ENCODE data around the gene CASKIN1. TPM values are rescaled to one million over a fixed set of nuclear protein-coding genes. Genes with fewer than 3 reads are reported as not detected.
"Not testable (repeated sequence)": the region's sequence is repeated elsewhere in the genome, so short reads cannot be mapped to it uniquely, and the experiment has no call there.

CASKIN1 gene
- total RNA-seq = under 1 TPM in 1 of 2 donors, not detected in 1; 0.15 TPM
- polyA plus RNA-seq = under 1 TPM; 0.13 to 0.28 TPM
- long read RNA-seq, donor 1, partial matches to known transcripts = 0 of 1 reads
- long read RNA-seq, donor 1, other reads (novel, unspliced or antisense) = 1 of 1 reads
- long read RNA-seq, donor 2 = 0 reads

DNA sequence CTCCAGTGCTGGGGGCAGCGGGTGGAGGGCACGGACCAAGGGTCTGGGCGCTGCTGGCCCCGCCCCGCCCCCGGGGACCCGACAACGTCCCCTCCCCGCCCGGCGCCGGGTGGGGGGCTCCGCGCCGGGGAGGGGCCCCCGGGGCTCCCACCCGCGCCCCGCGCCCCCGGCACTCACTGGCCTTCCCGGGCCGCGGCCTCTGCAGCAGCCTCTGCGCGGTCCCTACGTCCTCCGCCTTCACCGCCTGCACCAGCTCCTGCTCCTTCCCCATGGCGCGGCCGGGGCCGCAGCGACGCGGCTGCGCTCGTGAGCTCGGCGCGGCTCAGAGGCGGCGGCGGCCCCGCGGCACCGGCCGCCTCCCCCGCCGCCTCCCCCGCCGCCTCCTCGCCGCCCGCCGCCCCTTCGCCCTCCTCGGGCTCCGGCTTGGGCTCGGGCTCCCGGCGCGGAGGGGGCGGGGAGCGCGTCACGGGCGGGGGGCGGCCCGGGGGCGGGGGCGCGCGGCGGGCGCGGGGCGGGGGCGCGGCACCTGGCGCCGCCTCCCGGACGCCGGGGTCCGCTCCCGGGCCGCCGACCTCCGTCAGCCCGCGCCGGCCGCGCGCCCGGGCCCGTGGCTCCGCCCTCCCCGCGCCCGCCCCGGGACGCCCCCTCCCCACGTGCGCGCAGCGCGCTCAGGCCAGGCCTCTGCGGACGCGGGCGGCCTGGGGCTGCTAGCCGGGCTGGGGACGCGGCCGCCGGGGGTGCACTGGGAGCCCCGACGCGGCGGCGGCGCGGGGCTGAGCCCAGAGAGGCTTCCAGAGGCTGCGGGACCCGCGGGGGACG is at the start of gene CASKIN1:
Gene CASKIN1, minus strand, starts transcription at position 444 of the 819 bp plus-strand sequence. Its CDS starts 173 bp downstream, at position 271.
- Histone ChIP-seq H3K9me3 (ENCODE audit: control insufficient read depth, low read length) (no peaks in the 10 kb centered on the region), H3K4me3 (ENCODE audit: low read length in 2 of 2) (peak within 1 kb of the TSS; percentile 24 to 44), H3K27ac (ENCODE audit: low read depth in 1 of 2, low read length in 2 of 2) (no peak within 1 kb of the TSS), H3K27me3 (ENCODE audit: control insufficient read depth in 1 of 2, insufficient read depth in 2 of 2, low read length in 1 of 2) (no peaks in the 10 kb centered on the region), H3K4me1 (ENCODE audit: control insufficient read depth in 1 of 2, insufficient read depth in 2 of 2, low read length in 2 of 2) (no peaks in the 10 kb centered on the region), H3K36me3 (ENCODE audit: control insufficient read depth in 1 of 2, insufficient read depth in 2 of 2, low read length in 1 of 2) (no peaks in the 10 kb centered on the region)
- ATAC-seq (ENCODE audit: low FRiP score) (no peak), DNase-seq (no peak)
- intact Hi-C loops (cut with DNase I) = no loop called here
- 0 to 1% methylated on average over 4 to 129 of the region's 129 CpGs for WGBS, 2 donors

DNA sequence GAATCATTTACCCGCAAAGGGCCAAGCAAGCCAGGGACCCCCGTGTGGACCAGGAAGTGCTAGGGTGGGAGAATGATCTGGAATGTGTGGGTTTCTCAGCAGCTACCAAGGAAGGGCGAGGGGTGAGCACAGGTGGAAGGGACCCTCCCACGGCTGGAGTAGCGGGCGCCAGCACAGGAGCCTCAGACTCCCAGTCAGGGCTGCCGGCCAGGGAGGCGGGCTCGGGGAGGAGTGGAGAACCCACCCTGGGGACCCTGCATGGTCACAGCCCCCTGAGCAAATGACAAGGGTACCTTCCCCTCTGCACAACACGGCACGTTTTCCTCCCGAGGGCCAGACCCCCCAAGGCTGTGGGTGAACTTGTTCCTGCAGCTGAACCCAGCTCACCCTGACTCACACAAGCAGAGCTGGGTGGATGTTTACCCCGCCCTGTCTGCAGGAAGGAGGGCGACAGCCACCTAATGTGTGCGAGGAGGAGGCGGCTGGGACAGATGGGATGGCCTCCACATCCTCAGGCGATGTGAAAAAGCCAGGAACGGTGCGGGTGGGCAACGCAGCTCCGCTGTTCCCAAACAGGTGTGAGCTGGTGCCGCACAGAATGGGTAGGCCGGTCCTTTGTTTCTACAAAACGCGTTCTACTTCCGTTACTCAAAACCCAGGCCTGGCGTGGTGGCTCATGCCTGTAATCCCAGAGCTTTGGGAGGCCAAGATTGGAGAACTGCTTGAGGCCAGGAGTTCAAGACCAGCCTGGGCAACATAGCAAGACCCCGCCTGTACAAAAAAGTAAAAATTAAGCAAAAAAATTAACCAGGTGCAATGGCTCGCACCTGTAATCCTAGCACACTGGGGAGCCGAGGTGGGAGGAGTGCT is 48.8 kb upstream of the CASKIN1 start:
- no peaks in the 10 kb centered on the region for H3K9me3 ChIP-seq (ENCODE audit: control insufficient read depth, low read length)
- H3K4me3 ChIP-seq (ENCODE audit: low read length in 2 of 2) = no peak overlapping the region
- no peaks in the 10 kb centered on the region for H3K4me1 ChIP-seq (ENCODE audit: control insufficient read depth in 1 of 2, insufficient read depth in 2 of 2, low read length in 2 of 2)
- H3K36me3 ChIP-seq (ENCODE audit: control insufficient read depth in 1 of 2, insufficient read depth in 2 of 2, low read length in 1 of 2) = peaks cover 0 to 3% of the 10 kb centered on the region in 2 donors
- 94% methylated on average over 30 of the region's 30 CpGs for WGBS, 2 donors
- intact Hi-C loops (cut with DNase I) = no loop called here
- H3K27ac ChIP-seq (ENCODE audit: low read depth in 1 of 2, low read length in 2 of 2) = no peak overlapping the region
- DNase-seq (no peak), ATAC-seq (ENCODE audit: low FRiP score) (no peak)
- H3K27me3 ChIP-seq (ENCODE audit: control insufficient read depth in 1 of 2, insufficient read depth in 2 of 2, low read length in 1 of 2) = no peaks in the 10 kb centered on the region

- Histone ChIP-seq H3K4me3 (ENCODE audit: low read length in 2 of 2) (no peak overlapping the region), H3K9me3 (ENCODE audit: control insufficient read depth, low read length) (no peaks in the 10 kb centered on the region), H3K27me3 (ENCODE audit: control insufficient read depth in 1 of 2, insufficient read depth in 2 of 2, low read length in 1 of 2) (no peaks in the 10 kb centered on the region), H3K36me3 (ENCODE audit: control insufficient read depth in 1 of 2, insufficient read depth in 2 of 2, low read length in 1 of 2) (peaks cover 0 to 3% of the 10 kb centered on the region in 2 donors), H3K27ac (ENCODE audit: low read depth in 1 of 2, low read length in 2 of 2) (no peak overlapping the region), H3K4me1 (ENCODE audit: control insufficient read depth in 1 of 2, insufficient read depth in 2 of 2, low read length in 2 of 2) (no peaks in the 10 kb centered on the region)
- no peak for ATAC-seq (ENCODE audit: low FRiP score)
- 70 to 79% methylated on average over 17 of the region's 17 CpGs for WGBS, 2 donors
- intact Hi-C loops (cut with DNase I) = no loop called here
- DNase-seq = no peak
Observed at GRCh38 chr16:2244301-2244700, 47.9 kb upstream of the CASKIN1 start.

GRCh38 chr16:2243781-2244180 is 47.4 kb upstream of the CASKIN1 start:
- intact Hi-C loops (cut with DNase I) = no loop called here
- 95 to 96% methylated on average over 11 of the region's 11 CpGs for WGBS, 2 donors
- Histone ChIP-seq H3K4me3 (ENCODE audit: low read length in 2 of 2) (no peak overlapping the region), H3K9me3 (ENCODE audit: control insufficient read depth, low read length) (no peaks in the 10 kb centered on the region), H3K27ac (ENCODE audit: low read depth in 1 of 2, low read length in 2 of 2) (no peak overlapping the region), H3K27me3 (ENCODE audit: control insufficient read depth in 1 of 2, insufficient read depth in 2 of 2, low read length in 1 of 2) (no peaks in the 10 kb centered on the region), H3K4me1 (ENCODE audit: control insufficient read depth in 1 of 2, insufficient read depth in 2 of 2, low read length in 2 of 2) (no peaks in the 10 kb centered on the region), H3K36me3 (ENCODE audit: control insufficient read depth in 1 of 2, insufficient read depth in 2 of 2, low read length in 1 of 2) (peaks cover 0 to 3% of the 10 kb centered on the region in 2 donors)
- no peak for ATAC-seq (ENCODE audit: low FRiP score)
- no peak for DNase-seq

- no peak overlapping the region for H3K27ac ChIP-seq (ENCODE audit: low read depth in 1 of 2, low read length in 2 of 2)
- no peak for DNase-seq
- H3K9me3 ChIP-seq (ENCODE audit: control insufficient read depth, low read length) = no peaks in the 10 kb centered on the region
- intact Hi-C loops (cut with DNase I) = no loop called here
- H3K4me1 ChIP-seq (ENCODE audit: control insufficient read depth in 1 of 2, insufficient read depth in 2 of 2, low read length in 2 of 2) = no peaks in the 10 kb centered on the region
- peaks cover 0 to 3% of the 10 kb centered on the region in 2 donors for H3K36me3 ChIP-seq (ENCODE audit: control insufficient read depth in 1 of 2, insufficient read depth in 2 of 2, low read length in 1 of 2)
- 94 to 98% methylated on average over 19 of the region's 19 CpGs for WGBS, 2 donors
- no peak overlapping the region for H3K4me3 ChIP-seq (ENCODE audit: low read length in 2 of 2)
- no peaks in the 10 kb centered on the region for H3K27me3 ChIP-seq (ENCODE audit: control insufficient read depth in 1 of 2, insufficient read depth in 2 of 2, low read length in 1 of 2)
- ATAC-seq (ENCODE audit: low FRiP score) = no peak
Observed at GRCh38 chr16:2243031-2243528, 46.7 kb upstream of the CASKIN1 start.

- Histone ChIP-seq H3K4me1 (ENCODE audit: control insufficient read depth in 1 of 2, insufficient read depth in 2 of 2, low read length in 2 of 2) (no peaks in the 10 kb centered on the region), H3K27me3 (ENCODE audit: control insufficient read depth in 1 of 2, insufficient read depth in 2 of 2, low read length in 1 of 2) (no peaks in the 10 kb centered on the region), H3K9me3 (ENCODE audit: control insufficient read depth, low read length) (no peaks in the 10 kb centered on the region), H3K27ac (ENCODE audit: low read depth in 1 of 2, low read length in 2 of 2) (no peak overlapping the region), H3K36me3 (ENCODE audit: control insufficient read depth in 1 of 2, insufficient read depth in 2 of 2, low read length in 1 of 2) (peaks cover 0 to 3% of the 10 kb centered on the region in 2 donors), H3K4me3 (ENCODE audit: low read length in 2 of 2) (no peak overlapping the region)
- WGBS, 2 donors = 86 to 89% methylated on average over 11 of the region's 11 CpGs
- intact Hi-C loops (cut with DNase I) = no loop called here
- ATAC-seq (ENCODE audit: low FRiP score) = no peak
- no peak for DNase-seq
Observed at GRCh38 chr16:2242598-2242997, 46.2 kb upstream of the CASKIN1 start.

DNA sequence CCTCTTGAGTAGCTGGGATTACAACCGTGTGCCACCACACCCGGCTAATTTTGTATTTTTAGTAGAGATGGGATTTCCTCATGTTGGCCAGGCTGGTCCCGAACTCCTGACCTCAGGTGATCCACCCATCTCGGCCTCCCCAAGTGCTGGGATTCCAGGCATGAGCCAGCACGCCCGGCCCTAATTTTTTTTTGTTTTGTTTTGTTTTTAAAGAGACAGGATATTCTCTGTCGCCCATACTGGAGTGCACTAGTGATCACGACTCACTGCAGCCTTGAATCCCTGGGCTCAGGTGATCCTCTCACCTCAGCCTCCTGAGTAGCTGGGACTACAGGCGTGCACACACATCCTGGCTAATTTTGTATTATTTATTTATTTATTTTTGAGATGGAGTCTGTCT is 43.9 kb upstream of the CASKIN1 start:
- H3K4me3 ChIP-seq (ENCODE audit: low read length in 2 of 2); H3K27me3 ChIP-seq (ENCODE audit: control insufficient read depth in 1 of 2, insufficient read depth in 2 of 2, low read length in 1 of 2); H3K27ac ChIP-seq (ENCODE audit: low read depth in 1 of 2, low read length in 2 of 2); DNase-seq; ATAC-seq (ENCODE audit: low FRiP score); H3K9me3 ChIP-seq (ENCODE audit: control insufficient read depth, low read length); H3K4me1 ChIP-seq (ENCODE audit: control insufficient read depth in 1 of 2, insufficient read depth in 2 of 2, low read length in 2 of 2); H3K36me3 ChIP-seq (ENCODE audit: control insufficient read depth in 1 of 2, insufficient read depth in 2 of 2, low read length in 1 of 2); intact Hi-C loops (cut with DNase I): not testable (repeated sequence)
- 82 to 86% methylated on average over 9 of the region's 9 CpGs for WGBS, 2 donors

GRCh38 chr16:2238838-2239675 is 42.7 kb upstream of the CASKIN1 start:
- H3K9me3 ChIP-seq (ENCODE audit: control insufficient read depth, low read length) = no peaks in the 10 kb centered on the region
- H3K36me3 ChIP-seq (ENCODE audit: control insufficient read depth in 1 of 2, insufficient read depth in 2 of 2, low read length in 1 of 2) = peaks cover 0 to 7% of the 10 kb centered on the region in 2 donors
- WGBS, 2 donors = 83 to 86% methylated on average over 15 of the region's 15 CpGs
- ATAC-seq (ENCODE audit: low FRiP score) = no peak
- H3K27ac ChIP-seq (ENCODE audit: low read depth in 1 of 2, low read length in 2 of 2) = no peak overlapping the region
- H3K4me3 ChIP-seq (ENCODE audit: low read length in 2 of 2) = no peak overlapping the region
- DNase-seq = no peak
- H3K4me1 ChIP-seq (ENCODE audit: control insufficient read depth in 1 of 2, insufficient read depth in 2 of 2, low read length in 2 of 2) = no peaks in the 10 kb centered on the region
- H3K27me3 ChIP-seq (ENCODE audit: control insufficient read depth in 1 of 2, insufficient read depth in 2 of 2, low read length in 1 of 2) = no peaks in the 10 kb centered on the region
- intact Hi-C loops (cut with DNase I) = no loop called here
